Keratinocyte (primary cell): ENCODE measurements around the gene PTK7. TPM values are rescaled to one million over a fixed set of nuclear protein-coding genes. Genes with fewer than 3 reads are reported as not detected.
"Not testable (repeated sequence)": the region's sequence is repeated elsewhere in the genome, so short reads cannot be mapped to it uniquely, and the experiment has no call there.

Experiments used
- DNase-seq: peaks from one replicate; pipeline ENCODE4 v3.0.0-alpha.2; 2011; ENCODE audit warnings: low read depth, missing footprints, low spot score
- FAIRE-seq: peaks from 2 replicates; lab custom pipeline; 2011; peaks lifted over from hg19 to GRCh38; lab: Jason Lieb, UNC
- H2AFZ ChIP-seq: 2 replicates; pipeline ENCODE4 v1.6.0; 2012; ENCODE audit warnings: low read length, control low read depth, inconsistent platforms; ENCODE audit not compliant: control insufficient read depth
- H3K27ac ChIP-seq: 2 replicates; pipeline ENCODE4 v1.5.1; 2011; ENCODE audit warnings: low read length; ENCODE audit not compliant: control insufficient read depth, insufficient read depth
- H3K27me3 ChIP-seq: 3 replicates; pipeline ENCODE4 v1.6.0; 2011; ENCODE audit warnings: low read length; ENCODE audit not compliant: control insufficient read depth, insufficient read depth; ENCODE audit errors: extremely low read depth
- H3K36me3 ChIP-seq, 2 experiments: 2 replicates in 1 of 2; 3 replicates in 1 of 2; pipeline ENCODE4 v1.5.1; 2011; ENCODE audit warnings: low read length in 2 of 2, mild to moderate bottlenecking in 1 of 2; ENCODE audit not compliant: control insufficient read depth in 2 of 2, insufficient read depth in 2 of 2; ENCODE audit errors: extremely low read depth in 1 of 2
- H3K4me1 ChIP-seq: 3 replicates; pipeline ENCODE4 v1.5.1; 2011; ENCODE audit warnings: low read length; ENCODE audit not compliant: control insufficient read depth, insufficient read depth; ENCODE audit errors: extremely low read depth
- H3K4me2 ChIP-seq: 3 replicates; pipeline ENCODE4 v1.6.0; 2011; ENCODE audit warnings: low read depth, low read length; ENCODE audit not compliant: control insufficient read depth, insufficient read depth; ENCODE audit errors: extremely low read depth
- H3K4me3 ChIP-seq, 3 experiments: fragments of 200-600 bp in 1 of 3; sonication (generic) in 1 of 3; 2 replicates in 2 of 3; 3 replicates in 1 of 3; pipeline ENCODE4 v1.5.1; 2011 to 2016; ENCODE audit warnings: low read length in 3 of 3, mild to moderate bottlenecking in 3 of 3, control low read depth in 2 of 3, inconsistent platforms in 1 of 3, low read depth in 1 of 3, mixed read lengths in 1 of 3, mixed run types in 1 of 3, moderate library complexity in 1 of 3; ENCODE audit not compliant: control insufficient read depth in 2 of 3, insufficient read depth in 2 of 3; ENCODE audit errors: extremely low read depth in 1 of 3
- H3K79me2 ChIP-seq: 2 replicates; pipeline ENCODE4 v1.6.0; 2012; ENCODE audit warnings: low read length; ENCODE audit not compliant: control insufficient read depth, insufficient read depth
- H3K9ac ChIP-seq: 3 replicates; pipeline ENCODE4 v1.6.0; 2011; ENCODE audit warnings: low read length; ENCODE audit not compliant: control insufficient read depth, insufficient read depth; ENCODE audit errors: extremely low read depth
- H3K9me1 ChIP-seq: 3 replicates; pipeline ENCODE4 v1.6.0; 2011; ENCODE audit warnings: low read length; ENCODE audit not compliant: control insufficient read depth, insufficient read depth; ENCODE audit errors: extremely low read depth
- H3K9me3 ChIP-seq: 2 replicates; pipeline ENCODE4 v1.5.1; 2012; ENCODE audit warnings: low read depth, low read length; ENCODE audit not compliant: control insufficient read depth
- H4K20me1 ChIP-seq: 3 replicates; pipeline ENCODE4 v1.6.0; 2011; ENCODE audit warnings: low read length; ENCODE audit not compliant: control insufficient read depth, insufficient read depth; ENCODE audit errors: extremely low read depth
- CTCF ChIP-seq, 3 experiments: IDR thresholded peaks in 1 of 3; conservative IDR thresholded peaks in 1 of 3; optimal IDR thresholded peaks in 1 of 3; 2 replicates in 2 of 3; 3 replicates in 1 of 3; pipeline versions ENCODE3 to v1.5.1; 2011; ENCODE audit warnings: low read length in 3 of 3, mild to moderate bottlenecking in 3 of 3, moderate library complexity in 2 of 3, control low read depth in 1 of 3, inconsistent platforms in 1 of 3; ENCODE audit not compliant: insufficient read depth in 2 of 3; ENCODE audit errors: extremely low read depth in 1 of 3
- EZH2 ChIP-seq: IDR thresholded peaks from one replicate; pipeline ENCODE4 v1.6.1; 2012; ENCODE audit warnings: inconsistent platforms, mild to moderate bottlenecking, low read length, moderate library complexity
- dilution Hi-C: fragments of 300-500 bp; cut with MboI; formaldehyde crosslinking; loops from one replicate; pipeline ENCODE4 v1.7.0; 2020; ENCODE audit warnings: low sequenced_read_pairs; ENCODE audit not compliant: extremely low pct_ligation_motif_present
- polyA plus RNA-seq, 5 experiments: library from polyadenylated mRNA; depleted of rRNA in 3 of 5; stranded (reverse) in 3 of 5; stranded (forward) in 1 of 5; unstranded in 1 of 5; fragments of >200 nt; gene quantifications; 1 replicate in 1 of 5; 2 replicates in 3 of 5; 3 replicates in 1 of 5; pipeline versions ENCODE4 v1.2.1 to v1.2.3, GENCODE V29; 2011 to 2012; ENCODE audit warnings: missing spikeins in 2 of 5, low read depth in 1 of 5, low replicate concordance in 1 of 5

Gene PTK7
- polyA plus RNA-seq, 1 donor (not counting 4 experiments of a cell fraction or from before 2014, with no cell fraction given): 58.8 TPM

GRCh38 chr6:43138267-43138666, 62.2 kb downstream of the PTK7 start:
- Histone ChIP-seq H3K4me3 (no peak overlapping the region), H3K9me1 (no peaks in the 10 kb centered on the region), H3K9ac (no peak overlapping the region), H3K36me3 (peaks cover 6 to 22% of the 10 kb centered on the region in 2 experiments), H3K4me1 (peaks cover 3% of the 10 kb centered on the region), H3K4me2 (no peak overlapping the region), H3K79me2 (no peaks in the 10 kb centered on the region), H3K27ac (no peak overlapping the region), H4K20me1 (no peaks in the 10 kb centered on the region), H3K9me3 (no peaks in the 10 kb centered on the region), H3K27me3 (no peaks in the 10 kb centered on the region), H2AFZ (no peak overlapping the region)
- FAIRE-seq (no peak), DNase-seq (no peak)
- TF ChIP-seq CTCF (optimal IDR thresholded peaks at IDR 0.05 in 1 of 3, IDR thresholded peaks at IDR 0.05 in 1 of 3, conservative IDR thresholded peaks at IDR 0.05 in 1 of 3; ENCODE audit: extremely low read depth in 1 of 3, insufficient read depth in 2 of 3, low read length in 3 of 3) (no peak), EZH2 (no peak)
- dilution Hi-C loops: no loop called here

- H3K79me2 ChIP-seq, FAIRE-seq, H3K4me2 ChIP-seq, H3K9me1 ChIP-seq, H3K27ac ChIP-seq, H3K9me3 ChIP-seq, H3K4me3 ChIP-seq, H4K20me1 ChIP-seq, H3K9ac ChIP-seq, H3K27me3 ChIP-seq, dilution Hi-C loops, DNase-seq, H2AFZ ChIP-seq: not testable (repeated sequence)
- peaks cover 20% of the 10 kb centered on the region for H3K4me1 ChIP-seq
- peaks cover 4 to 22% of the 10 kb centered on the region in 2 experiments for H3K36me3 ChIP-seq
Measured at GRCh38 chr6:43139973-43140372, 63.9 kb downstream of the PTK7 start.

- Histone ChIP-seq H3K4me1 (peaks cover 27% of the 10 kb centered on the region), H4K20me1 (no peaks in the 10 kb centered on the region), H3K9ac (no peak overlapping the region), H3K9me1 (no peaks in the 10 kb centered on the region), H3K4me2 (no peak overlapping the region), H3K27me3 (no peaks in the 10 kb centered on the region), H2AFZ (no peak overlapping the region), H3K27ac (no peak overlapping the region), H3K79me2 (no peaks in the 10 kb centered on the region), H3K4me3 (no peak overlapping the region), H3K9me3 (no peaks in the 10 kb centered on the region), H3K36me3 (peaks cover 17 to 20% of the 10 kb centered on the region in 2 experiments)
- FAIRE-seq (no peak), DNase-seq (no peak)
- no peak for TF ChIP-seq EZH2
- no peak for TF ChIP-seq CTCF (optimal IDR thresholded peaks at IDR 0.05 in 1 of 3, IDR thresholded peaks at IDR 0.05 in 1 of 3, conservative IDR thresholded peaks at IDR 0.05 in 1 of 3; ENCODE audit: extremely low read depth in 1 of 3, insufficient read depth in 2 of 3, low read length in 3 of 3)
- dilution Hi-C loops: no loop called here
Measured at GRCh38 chr6:43141644-43142043, 65.5 kb downstream of the PTK7 start.
